B cell (primary cell): ENCODE measurements around the gene PHACTR4.
"Not testable (repeated sequence)": the region's sequence is repeated elsewhere in the genome, so short reads cannot be mapped to it uniquely, and the experiment has no call there.

Source experiments
- EZH2 ChIP-seq: IDR thresholded peaks from 2 replicates; pipeline ENCODE4 v1.6.1; 2012; ENCODE audit warnings: borderline replicate concordance, low read depth, mild to moderate bottlenecking, moderate library complexity, low read length; ENCODE audit not compliant: insufficient read depth, poor library complexity, severe bottlenecking
- TF ChIP-seq, protein P1 (sequence below): fragments of 200-600 bp; IDR thresholded peaks from one replicate; pipeline ENCODE4 v1.8.0; 2022; ENCODE audit warnings: antibody characterized with exemption, mild to moderate bottlenecking

DNA sequence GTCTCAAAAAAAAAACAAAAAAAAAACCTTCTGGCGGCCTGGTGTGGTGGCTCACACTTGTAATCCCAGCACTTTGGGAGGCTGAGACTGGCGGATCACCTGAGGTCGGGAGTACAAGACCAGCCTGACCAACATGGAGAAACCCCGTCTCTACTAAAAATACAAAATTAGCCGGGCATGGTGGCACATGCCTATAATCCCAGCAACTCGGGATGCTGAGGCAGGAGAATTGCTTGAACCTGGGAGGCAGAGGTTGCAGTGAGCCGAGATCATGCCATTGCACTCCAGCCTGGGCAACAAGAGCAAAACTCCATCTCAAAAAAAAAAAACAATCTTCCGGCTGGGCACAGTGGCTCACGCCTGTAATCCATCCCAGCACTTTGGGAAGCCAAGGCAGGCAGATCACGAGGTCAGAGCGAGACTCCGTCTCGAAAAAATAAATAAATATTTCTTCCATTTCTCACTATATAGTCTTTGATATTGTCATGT lies 144.9 kb downstream of the PHACTR4 start:
- TF ChIP-seq EZH2, result not testable (repeated sequence)
- TF ChIP-seq, protein P1, sequence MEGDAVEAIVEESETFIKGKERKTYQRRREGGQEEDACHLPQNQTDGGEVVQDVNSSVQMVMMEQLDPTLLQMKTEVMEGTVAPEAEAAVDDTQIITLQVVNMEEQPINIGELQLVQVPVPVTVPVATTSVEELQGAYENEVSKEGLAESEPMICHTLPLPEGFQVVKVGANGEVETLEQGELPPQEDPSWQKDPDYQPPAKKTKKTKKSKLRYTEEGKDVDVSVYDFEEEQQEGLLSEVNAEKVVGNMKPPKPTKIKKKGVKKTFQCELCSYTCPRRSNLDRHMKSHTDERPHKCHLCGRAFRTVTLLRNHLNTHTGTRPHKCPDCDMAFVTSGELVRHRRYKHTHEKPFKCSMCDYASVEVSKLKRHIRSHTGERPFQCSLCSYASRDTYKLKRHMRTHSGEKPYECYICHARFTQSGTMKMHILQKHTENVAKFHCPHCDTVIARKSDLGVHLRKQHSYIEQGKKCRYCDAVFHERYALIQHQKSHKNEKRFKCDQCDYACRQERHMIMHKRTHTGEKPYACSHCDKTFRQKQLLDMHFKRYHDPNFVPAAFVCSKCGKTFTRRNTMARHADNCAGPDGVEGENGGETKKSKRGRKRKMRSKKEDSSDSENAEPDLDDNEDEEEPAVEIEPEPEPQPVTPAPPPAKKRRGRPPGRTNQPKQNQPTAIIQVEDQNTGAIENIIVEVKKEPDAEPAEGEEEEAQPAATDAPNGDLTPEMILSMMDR, result not testable (repeated sequence)
